Measurements from ENCODE around the gene NELFA.
A peak's percentile ranks its signal among the peaks of the same experiment; 100 is the strongest.

NELFA gene

DNA sequence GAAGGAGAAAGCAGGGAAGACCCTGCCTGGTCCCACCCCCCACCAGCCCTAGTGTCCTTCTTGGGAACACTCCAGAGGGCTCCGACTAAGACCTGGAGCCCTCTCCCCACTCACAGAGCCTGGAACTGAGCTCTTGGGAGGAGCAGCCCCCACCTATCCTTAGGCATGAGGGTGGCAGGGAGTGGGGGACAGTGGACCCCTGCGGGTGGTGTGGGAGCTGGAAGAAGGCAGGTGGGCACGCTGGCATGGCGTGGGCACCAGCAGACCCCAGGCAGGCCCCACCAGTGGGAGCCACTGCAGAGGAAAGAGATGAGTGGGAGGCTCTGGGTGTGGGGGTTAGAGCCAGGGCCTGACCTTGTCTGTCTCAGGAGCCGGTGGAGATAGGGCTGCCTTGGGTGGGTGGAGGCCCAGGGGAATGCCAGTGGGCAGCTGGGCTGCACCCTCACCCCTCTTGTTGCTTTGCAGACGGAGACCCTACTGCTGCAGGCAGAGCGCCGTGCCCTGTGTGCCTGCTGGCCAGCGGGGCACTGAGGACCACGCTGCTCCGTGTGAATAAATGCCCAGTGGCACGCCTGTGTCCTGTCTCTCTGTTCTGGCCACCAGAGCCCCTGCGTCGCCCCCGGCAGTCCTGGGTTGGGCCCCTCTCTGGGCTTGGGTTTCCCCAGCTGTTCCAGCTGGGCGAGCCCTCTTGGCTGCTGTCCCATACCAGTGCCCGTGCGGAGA, 34.8 kb upstream of the NELFA start:
- TF ChIP-seq, protein P1, sequence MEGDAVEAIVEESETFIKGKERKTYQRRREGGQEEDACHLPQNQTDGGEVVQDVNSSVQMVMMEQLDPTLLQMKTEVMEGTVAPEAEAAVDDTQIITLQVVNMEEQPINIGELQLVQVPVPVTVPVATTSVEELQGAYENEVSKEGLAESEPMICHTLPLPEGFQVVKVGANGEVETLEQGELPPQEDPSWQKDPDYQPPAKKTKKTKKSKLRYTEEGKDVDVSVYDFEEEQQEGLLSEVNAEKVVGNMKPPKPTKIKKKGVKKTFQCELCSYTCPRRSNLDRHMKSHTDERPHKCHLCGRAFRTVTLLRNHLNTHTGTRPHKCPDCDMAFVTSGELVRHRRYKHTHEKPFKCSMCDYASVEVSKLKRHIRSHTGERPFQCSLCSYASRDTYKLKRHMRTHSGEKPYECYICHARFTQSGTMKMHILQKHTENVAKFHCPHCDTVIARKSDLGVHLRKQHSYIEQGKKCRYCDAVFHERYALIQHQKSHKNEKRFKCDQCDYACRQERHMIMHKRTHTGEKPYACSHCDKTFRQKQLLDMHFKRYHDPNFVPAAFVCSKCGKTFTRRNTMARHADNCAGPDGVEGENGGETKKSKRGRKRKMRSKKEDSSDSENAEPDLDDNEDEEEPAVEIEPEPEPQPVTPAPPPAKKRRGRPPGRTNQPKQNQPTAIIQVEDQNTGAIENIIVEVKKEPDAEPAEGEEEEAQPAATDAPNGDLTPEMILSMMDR (conservative IDR thresholded peaks at IDR 0.05; ENCODE audit: low read length), result no peak
- DNase-seq (ENCODE audit: low read depth), result no peak

DNA sequence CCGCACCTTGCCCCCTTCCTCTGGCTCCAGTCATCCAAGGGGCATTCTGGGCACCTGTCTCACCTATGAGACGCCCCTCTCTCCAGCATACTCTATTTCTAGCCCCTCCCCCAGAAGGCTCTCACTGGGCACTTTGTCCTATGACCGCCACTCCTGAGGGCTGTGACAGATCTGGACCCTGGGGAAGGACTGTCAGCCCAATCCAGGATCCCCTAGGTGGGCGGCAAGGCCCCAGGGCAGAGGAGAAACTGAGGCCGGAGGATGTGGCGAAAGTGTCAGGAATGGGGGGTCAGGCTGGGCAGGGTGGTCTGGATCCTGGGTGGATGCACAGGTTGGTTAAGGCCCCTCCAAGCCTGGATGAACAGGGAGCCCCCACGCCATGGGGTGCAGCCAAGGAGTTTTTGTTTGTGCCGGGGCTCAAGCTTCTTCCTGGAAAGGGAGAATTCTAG, 34.2 kb upstream of the NELFA start:
- DNase-seq (ENCODE audit: low read depth), result no peak
- TF ChIP-seq, protein P1 (conservative IDR thresholded peaks at IDR 0.05; ENCODE audit: low read length), result no peak
- H3K4me3 ChIP-seq (ENCODE audit: low read length), result peak overlapping the region; percentile 73

More for the DNA sequence above, 34.8 kb upstream of the NELFA start:
- H3K4me3 ChIP-seq (ENCODE audit: low read length), result no peak overlapping the region

DNA sequence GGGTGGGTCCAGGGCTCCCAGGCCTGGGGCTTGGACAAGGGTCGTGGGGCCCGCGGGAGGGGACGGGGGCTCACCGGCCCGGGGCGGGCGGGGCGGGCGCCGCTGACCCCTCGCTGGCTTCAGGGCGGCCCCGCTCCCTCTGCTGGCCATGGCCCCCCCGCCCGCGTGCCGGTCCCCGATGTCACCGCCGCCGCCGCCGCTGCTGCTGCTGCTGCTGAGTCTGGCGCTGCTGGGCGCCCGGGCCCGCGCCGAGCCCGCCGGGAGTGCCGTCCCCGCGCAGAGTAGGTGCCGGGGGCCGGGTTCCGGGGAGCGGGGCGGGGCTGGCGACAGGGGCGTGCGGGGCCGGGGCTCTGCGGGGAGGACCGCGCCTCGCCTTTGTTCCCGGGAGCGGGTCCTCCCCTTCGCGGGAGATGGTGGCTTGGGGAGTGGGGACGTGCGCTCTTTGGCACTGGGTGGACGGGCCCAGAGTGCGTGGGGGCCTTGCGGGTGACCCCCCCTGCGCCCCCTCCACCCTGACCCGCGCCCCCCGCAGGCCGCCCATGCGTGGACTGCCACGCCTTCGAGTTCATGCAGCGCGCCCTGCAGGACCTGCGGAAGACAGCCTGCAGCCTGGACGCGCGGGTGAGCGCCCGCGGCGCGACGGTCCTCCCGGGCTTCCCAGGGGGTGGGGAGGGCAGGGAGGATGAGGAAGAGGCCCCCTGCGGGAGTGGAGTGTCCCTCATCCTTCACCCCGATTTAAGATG, 33.6 kb upstream of the NELFA start:
- peak overlapping the region; percentile 73 for H3K4me3 ChIP-seq (ENCODE audit: low read length)
- TF ChIP-seq, protein P1 (conservative IDR thresholded peaks at IDR 0.05; ENCODE audit: low read length), result no peak
- DNase-seq (ENCODE audit: low read depth), result no peak

DNA sequence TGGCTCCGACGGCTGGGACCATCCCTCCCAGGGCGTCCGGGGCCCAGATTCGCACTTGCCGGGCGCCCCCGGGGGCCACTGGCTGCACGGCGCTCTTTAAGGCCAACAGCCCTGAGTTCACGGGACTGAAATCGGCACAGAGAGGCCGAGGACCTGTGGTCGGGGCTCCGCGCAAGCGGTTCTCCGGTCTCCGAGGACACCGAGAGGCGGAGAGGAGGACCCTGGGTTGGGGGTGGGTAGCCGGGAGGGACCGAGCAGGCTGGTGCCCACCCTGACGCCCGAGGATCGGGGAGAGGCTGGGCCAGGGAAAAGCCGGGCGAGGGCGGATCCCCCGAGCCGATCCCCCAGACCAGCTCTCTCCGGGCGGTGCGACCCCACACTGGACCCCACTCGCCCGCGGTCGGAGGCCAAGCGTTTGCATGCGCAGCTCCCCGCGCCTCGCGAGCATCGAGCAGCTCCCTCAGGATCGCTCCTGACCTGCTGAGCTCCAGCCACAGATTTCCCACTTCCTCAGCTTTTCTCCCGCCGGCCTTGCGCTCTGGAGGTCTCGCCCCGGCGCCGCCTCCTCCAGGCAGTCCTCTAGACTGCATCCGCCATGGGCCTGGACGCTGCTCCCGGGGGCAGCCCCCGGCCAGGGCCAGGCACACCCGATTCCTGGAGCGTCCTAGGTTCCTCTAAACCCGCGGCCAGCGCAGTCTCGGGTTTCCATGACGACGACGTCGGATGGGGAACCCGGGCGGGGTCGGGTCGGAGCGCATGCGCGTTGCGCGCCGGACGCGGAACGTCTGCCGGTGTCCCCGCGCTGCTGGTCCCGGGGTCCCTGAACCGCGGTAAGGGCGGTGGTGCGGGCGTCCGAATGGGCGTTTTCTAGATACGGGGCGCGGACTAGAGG, 32.7 kb upstream of the NELFA start:
- DNase-seq (ENCODE audit: low read depth), result peak; percentile 56

DNA sequence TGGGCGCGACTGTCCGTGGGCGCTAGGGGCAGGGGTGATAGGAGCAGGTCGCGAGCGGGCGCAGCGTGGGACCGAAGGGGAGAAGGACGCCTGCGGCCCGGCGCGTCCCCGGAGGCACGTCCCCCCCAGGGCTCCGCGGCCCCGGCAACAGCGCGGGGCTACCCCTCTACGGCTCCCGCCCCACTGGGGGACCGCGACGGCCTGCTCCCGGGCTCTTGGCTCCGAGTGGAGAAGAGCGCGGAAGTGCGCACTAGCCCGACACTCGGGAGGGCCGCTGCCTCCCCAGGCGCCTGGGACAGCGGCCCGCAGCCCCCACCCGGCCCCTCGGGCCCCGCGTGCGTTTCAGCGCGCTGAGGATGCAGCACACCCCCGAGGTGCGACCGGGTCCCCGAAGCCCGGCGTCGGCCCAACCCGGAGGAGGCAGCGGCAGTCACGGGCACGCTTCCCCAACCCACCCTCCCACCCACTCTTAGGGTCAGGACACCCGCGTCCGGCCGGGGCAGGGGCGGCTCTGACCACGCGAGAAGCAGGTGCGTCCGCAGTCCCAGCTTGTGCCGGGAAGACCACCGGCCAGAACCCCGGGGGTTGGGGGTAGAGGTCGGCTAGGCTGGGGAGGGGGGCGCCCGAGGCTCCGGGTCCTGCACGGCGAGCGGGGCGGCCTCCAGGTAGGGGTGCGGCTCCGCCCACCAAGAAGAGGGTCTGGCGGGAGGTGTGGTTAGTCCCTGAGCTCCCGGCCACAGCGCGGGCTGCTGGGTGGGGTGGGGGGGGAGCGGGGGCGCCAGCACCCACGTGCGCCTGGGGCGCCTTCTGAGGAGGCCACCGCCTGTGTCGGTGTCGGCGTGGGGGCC, 31.8 kb upstream of the NELFA start:
- H3K4me3 ChIP-seq (ENCODE audit: low read length), result peak overlapping the region; percentile 73; the same call in 1 of the 2 replicates
- TF ChIP-seq, protein P1 (conservative IDR thresholded peaks at IDR 0.05; ENCODE audit: low read length), result no peak
- DNase-seq (ENCODE audit: low read depth), result no peak

More for the DNA sequence above, 32.7 kb upstream of the NELFA start:
- TF ChIP-seq, protein P1 (conservative IDR thresholded peaks at IDR 0.05; ENCODE audit: low read length), result no peak
- peak overlapping the region; percentile 73 for H3K4me3 ChIP-seq (ENCODE audit: low read length)

DNA sequence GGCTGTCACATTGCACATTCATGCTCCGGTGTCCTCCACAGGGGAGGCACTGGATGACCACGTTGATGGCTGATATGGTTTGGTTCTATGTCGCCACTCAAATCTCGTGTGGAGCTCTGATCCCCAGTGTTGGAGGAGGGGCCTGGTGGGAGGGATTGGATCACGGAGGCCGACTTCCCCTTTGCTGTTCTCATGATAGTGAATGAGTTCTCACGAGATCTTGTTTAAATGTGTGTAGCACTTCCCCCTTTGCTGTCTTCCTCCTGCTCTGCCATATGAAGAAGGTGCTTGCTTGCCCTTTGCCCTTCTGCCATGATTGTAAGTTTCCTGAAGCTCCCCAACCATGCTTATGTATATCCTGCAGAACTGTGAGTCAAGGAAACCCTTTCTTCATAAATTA, 28.1 kb upstream of the NELFA start:
- no peak overlapping the region for H3K4me3 ChIP-seq (ENCODE audit: low read length)
- no peak for DNase-seq (ENCODE audit: low read depth)
- TF ChIP-seq, protein P1 (conservative IDR thresholded peaks at IDR 0.05; ENCODE audit: low read length), result no peak

Data from AG10803 (cell line).